WTC11 (cell line): ENCODE measurements around the gene ID2. TPM values are rescaled to one million over a fixed set of nuclear protein-coding genes. Genes with fewer than 3 reads are reported as not detected.
A peak's percentile ranks its signal among the peaks of the same experiment; 100 is the strongest.

Experiments
- ATAC-seq: fragments of 200-7000 bp; cut with Tn5 transposase; 2 replicates; pipeline ENCODE4 v1.10.0; 2021; ENCODE audit warnings: mild to moderate bottlenecking, moderate library complexity
- CTCF ChIA-PET: fragments of 300-600 bp; sonication (Branson Sonifier 250); formaldehyde crosslinking; loops from one replicate; lab custom pipeline; 2021; ENCODE audit warnings: antibody characterized with exemption; lab: Charles Lee
- POLR2A ChIA-PET: fragments of 350-600 bp; sonication (Branson Sonifier 250); formaldehyde crosslinking; loops from one replicate; lab custom pipeline; 2021; ENCODE audit warnings: antibody characterized with exemption; lab: Charles Lee
- DNase-seq: peaks from one replicate; pipeline ENCODE4 v3.0.0; 2021; ENCODE audit warnings: low spot score
- H3K27ac Mint-ChIP-seq: 2 replicates; pipeline ENCODE4 v1.8.0; 2021; ENCODE audit warnings: mixed read lengths
- H3K27me3 Mint-ChIP-seq: 2 replicates; pipeline ENCODE4 v1.8.0; 2021; ENCODE audit warnings: low read depth, mild to moderate bottlenecking, moderate library complexity, mixed read lengths
- H3K36me3 Mint-ChIP-seq: 2 replicates; pipeline ENCODE4 v1.8.0; 2021; ENCODE audit warnings: mixed read lengths
- H3K4me1 Mint-ChIP-seq: 2 replicates; pipeline ENCODE4 v1.8.0; 2022; ENCODE audit warnings: mixed read lengths
- H3K4me3 Mint-ChIP-seq: 2 replicates; pipeline ENCODE4 v1.8.0; 2021; ENCODE audit warnings: mild to moderate bottlenecking, moderate library complexity, mixed read lengths
- H3K9me3 Mint-ChIP-seq: 2 replicates; pipeline ENCODE4 v1.8.0; 2021; ENCODE audit warnings: mixed read lengths
- ATF1 ChIP-seq: sonication (generic); formaldehyde crosslinking; IDR thresholded peaks from 2 replicates; pipeline ENCODE4 v1.8.1; 2023; ENCODE audit warnings: mild to moderate bottlenecking, moderate library complexity, missing genetic modification reagents
- CREB1 ChIP-seq: sonication (generic); formaldehyde crosslinking; IDR thresholded peaks from 2 replicates; pipeline ENCODE4 v1.8.0; 2023; ENCODE audit warnings: mild to moderate bottlenecking, missing genetic modification reagents
- ELF4 ChIP-seq: sonication (generic); formaldehyde crosslinking; IDR thresholded peaks from 2 replicates; pipeline ENCODE4 v1.8.1; 2022; ENCODE audit warnings: low read depth, mild to moderate bottlenecking, moderate library complexity, missing genetic modification reagents
- EMX1 ChIP-seq: fragments of 250-450 bp; sonication (Bioruptor Pico); IDR thresholded peaks from 2 replicates; pipeline ENCODE4 v1.8.0; 2021; ENCODE audit warnings: mild to moderate bottlenecking
- FOXJ3 ChIP-seq: sonication (generic); formaldehyde crosslinking; IDR thresholded peaks from 2 replicates; pipeline ENCODE4 v1.9.0; 2021; ENCODE audit warnings: missing genetic modification reagents, mild to moderate bottlenecking, borderline replicate concordance
- GABPB1 ChIP-seq: sonication (generic); formaldehyde crosslinking; IDR thresholded peaks from 2 replicates; pipeline ENCODE4 v1.8.1; 2023; ENCODE audit warnings: mild to moderate bottlenecking, missing genetic modification reagents
- KAT7 ChIP-seq: sonication (generic); formaldehyde crosslinking; IDR thresholded peaks from 2 replicates; pipeline ENCODE4 v1.8.1; 2023; ENCODE audit warnings: missing genetic modification reagents, mild to moderate bottlenecking, borderline replicate concordance
- MXD4 ChIP-seq: fragments of 250-450 bp; sonication (Bioruptor Pico); IDR thresholded peaks from 2 replicates; pipeline ENCODE4 v1.8.0; 2021; ENCODE audit warnings: mild to moderate bottlenecking, moderate library complexity, borderline replicate concordance
- NFATC4 ChIP-seq: fragments of 250-450 bp; sonication (Bioruptor Pico); IDR thresholded peaks from 2 replicates; pipeline ENCODE4 v1.9.0; 2021; ENCODE audit warnings: mild to moderate bottlenecking
- NFYB ChIP-seq: sonication (generic); formaldehyde crosslinking; conservative IDR thresholded peaks from 2 replicates; pipeline ENCODE4 v1.8.0; 2022; ENCODE audit warnings: low read depth, missing genetic modification reagents
- NR2C2 ChIP-seq: sonication (generic); formaldehyde crosslinking; IDR thresholded peaks from 2 replicates; pipeline ENCODE4 v1.8.0; 2022; ENCODE audit warnings: mild to moderate bottlenecking, missing genetic modification reagents
- OVOL2 ChIP-seq: fragments of 250-450 bp; sonication (Bioruptor Pico); IDR thresholded peaks from 2 replicates; pipeline ENCODE4 v1.9.0; 2021; ENCODE audit warnings: mild to moderate bottlenecking, borderline replicate concordance
- SMAD3 ChIP-seq: sonication (generic); formaldehyde crosslinking; IDR thresholded peaks from 2 replicates; pipeline ENCODE4 v1.8.0; 2022; ENCODE audit warnings: missing genetic modification reagents, mild to moderate bottlenecking, borderline replicate concordance
- SMAD4 ChIP-seq: sonication (generic); formaldehyde crosslinking; IDR thresholded peaks from 2 replicates; pipeline ENCODE4 v1.8.0; 2022; ENCODE audit warnings: mild to moderate bottlenecking, missing genetic modification reagents
- TEAD1 ChIP-seq: sonication (generic); formaldehyde crosslinking; IDR thresholded peaks from 2 replicates; pipeline ENCODE4 v1.8.0; 2022; ENCODE audit warnings: mild to moderate bottlenecking, missing genetic modification reagents
- TEAD4 ChIP-seq: sonication (generic); formaldehyde crosslinking; IDR thresholded peaks from 2 replicates; pipeline ENCODE4 v1.8.0; 2022; ENCODE audit warnings: mild to moderate bottlenecking, missing genetic modification reagents
- ZNF396 ChIP-seq: fragments of 250-450 bp; sonication (Bioruptor Pico); IDR thresholded peaks from 2 replicates; pipeline ENCODE4 v1.8.0; 2021; ENCODE audit warnings: mild to moderate bottlenecking, moderate library complexity, borderline replicate concordance
- ZNF423 ChIP-seq: fragments of 250-450 bp; sonication (Bioruptor Pico); IDR thresholded peaks from 2 replicates; pipeline ENCODE4 v2.1.2; 2022; ENCODE audit warnings: mild to moderate bottlenecking, moderate library complexity
- total RNA-seq: library from RNA; stranded (reverse); gene quantifications from 3 replicates; pipeline ENCODE4 v1.2.3, GENCODE V29; 2021
- TF ChIP-seq, protein P1 (sequence below): sonication (generic); formaldehyde crosslinking; IDR thresholded peaks from 2 replicates; pipeline ENCODE4 v1.8.1; 2023; ENCODE audit warnings: mild to moderate bottlenecking, missing genetic modification reagents, moderate library complexity
- TF ChIP-seq, protein P2 (sequence below): sonication (generic); formaldehyde crosslinking; IDR thresholded peaks from 2 replicates; pipeline ENCODE4 v1.8.1; 2022; ENCODE audit warnings: low read depth, missing genetic modification reagents, borderline replicate concordance
- TF ChIP-seq, protein P3 (sequence below): sonication (generic); formaldehyde crosslinking; conservative IDR thresholded peaks from 2 replicates; pipeline ENCODE4 v1.8.1; 2022; ENCODE audit warnings: mild to moderate bottlenecking, missing genetic modification reagents
- TF ChIP-seq, protein P4 (sequence below): sonication (generic); formaldehyde crosslinking; IDR thresholded peaks from 2 replicates; pipeline ENCODE4 v1.8.0; 2022; ENCODE audit warnings: missing genetic modification reagents
- TF ChIP-seq, protein P5 (sequence below): sonication (generic); formaldehyde crosslinking; IDR thresholded peaks from 2 replicates; pipeline ENCODE4 v1.8.1; 2022; ENCODE audit warnings: mild to moderate bottlenecking, moderate library complexity, missing genetic modification reagents
- TF ChIP-seq, protein P6 (sequence below): sonication (generic); formaldehyde crosslinking; IDR thresholded peaks from 2 replicates; pipeline ENCODE4 v1.8.1; 2022; ENCODE audit warnings: mild to moderate bottlenecking, missing genetic modification reagents, moderate library complexity, borderline replicate concordance
- TF ChIP-seq, protein P7 (sequence below): sonication (generic); formaldehyde crosslinking; IDR thresholded peaks from 2 replicates; pipeline ENCODE4 v1.8.0; 2022; ENCODE audit warnings: mild to moderate bottlenecking, missing genetic modification reagents
- TF ChIP-seq, protein P8 (sequence below): sonication (generic); formaldehyde crosslinking; IDR thresholded peaks from 2 replicates; pipeline ENCODE4 v1.8.1; 2023; ENCODE audit warnings: mild to moderate bottlenecking, moderate library complexity, missing genetic modification reagents

The ID2 gene
- total RNA-seq, 1 experiment from 2014 or later, result 38.6 TPM

DNA sequence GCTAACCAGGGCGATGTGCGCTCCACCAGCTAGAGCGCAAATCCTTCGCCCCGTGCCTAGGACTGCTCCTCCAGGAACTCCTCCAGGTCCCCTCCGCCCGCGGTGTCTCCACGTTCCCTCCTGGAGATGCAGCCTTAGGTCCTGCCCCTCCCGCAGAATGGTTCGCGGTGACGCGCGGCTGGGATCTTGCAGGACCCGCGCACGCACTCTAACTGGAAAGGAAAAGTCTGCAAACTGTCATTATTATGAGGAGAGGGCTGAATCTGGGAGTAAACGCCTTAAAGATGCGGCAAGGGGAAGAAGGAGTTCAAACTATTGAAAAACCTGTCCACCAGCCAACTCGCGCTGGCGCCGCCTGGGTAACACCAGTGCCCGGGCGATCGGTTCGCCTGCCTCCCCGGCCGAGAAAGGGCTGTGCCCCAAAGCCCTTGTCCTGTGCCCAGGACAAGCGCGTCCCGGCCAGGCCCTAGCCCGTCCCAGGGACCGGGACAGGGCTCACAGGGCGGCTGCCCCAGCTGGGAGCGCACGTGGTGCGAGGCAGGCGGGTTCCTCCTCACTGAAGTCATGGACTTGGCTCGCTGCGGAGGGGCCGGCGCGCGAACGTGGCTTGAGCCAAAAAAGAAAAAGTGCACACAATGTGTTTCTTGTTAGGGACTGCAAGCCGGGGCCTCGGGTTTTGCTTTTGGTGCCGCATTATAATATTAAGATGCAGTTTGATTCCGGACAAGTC, 5.5 kb upstream of the ID2 start:
- ChIA-PET CTCF (interaction anchor here (1.5 to 2.5 kb wide), 5 partner anchors 17 to 92 kb away, joined by 4 to 13 read pairs (median 4); no protein-coding TSS in a partner anchor), POLR2A (no interaction called here)
- Mint-ChIP-seq H3K4me1 (peaks cover 38% of the 10 kb centered on the region), H3K9me3 (peaks cover 15% of the 10 kb centered on the region), H3K36me3 (peaks cover 18% of the 10 kb centered on the region), H3K27me3 (peaks cover 57% of the 10 kb centered on the region), H3K4me3 (peak overlapping the region; percentile 70), H3K27ac (no peak overlapping the region; the same call in 1 of the 2 replicates)
- ATAC-seq (peak; percentile 7), DNase-seq (peak; percentile 48)
- TF ChIP-seq, protein P1, sequence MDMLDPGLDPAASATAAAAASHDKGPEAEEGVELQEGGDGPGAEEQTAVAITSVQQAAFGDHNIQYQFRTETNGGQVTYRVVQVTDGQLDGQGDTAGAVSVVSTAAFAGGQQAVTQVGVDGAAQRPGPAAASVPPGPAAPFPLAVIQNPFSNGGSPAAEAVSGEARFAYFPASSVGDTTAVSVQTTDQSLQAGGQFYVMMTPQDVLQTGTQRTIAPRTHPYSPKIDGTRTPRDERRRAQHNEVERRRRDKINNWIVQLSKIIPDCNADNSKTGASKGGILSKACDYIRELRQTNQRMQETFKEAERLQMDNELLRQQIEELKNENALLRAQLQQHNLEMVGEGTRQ (CRISPR knock-in tag), result peak; percentile 60
- TF ChIP-seq FOXJ3 (CRISPR knock-in tag) (no peak), SMAD3 (CRISPR knock-in tag) (no peak), TEAD4 (CRISPR knock-in tag) (no peak), EMX1 (CRISPR knock-in tag) (no peak), ZNF396 (CRISPR knock-in tag) (no peak), ATF1 (CRISPR knock-in tag) (no peak), MXD4 (CRISPR knock-in tag) (no peak), NR2C2 (CRISPR knock-in tag) (no peak), GABPB1 (no peak), OVOL2 (CRISPR knock-in tag) (no peak), SMAD4 (CRISPR knock-in tag) (no peak), CREB1 (CRISPR knock-in tag) (no peak), NFATC4 (no peak), ELF4 (CRISPR knock-in tag) (no peak), KAT7 (CRISPR knock-in tag) (no peak), TEAD1 (CRISPR knock-in tag) (peak; percentile 14; the same call in 1 of the 2 replicates), NFYB (CRISPR knock-in tag) (no peak), ZNF423 (CRISPR knock-in tag) (no peak)
- TF ChIP-seq, protein P2, sequence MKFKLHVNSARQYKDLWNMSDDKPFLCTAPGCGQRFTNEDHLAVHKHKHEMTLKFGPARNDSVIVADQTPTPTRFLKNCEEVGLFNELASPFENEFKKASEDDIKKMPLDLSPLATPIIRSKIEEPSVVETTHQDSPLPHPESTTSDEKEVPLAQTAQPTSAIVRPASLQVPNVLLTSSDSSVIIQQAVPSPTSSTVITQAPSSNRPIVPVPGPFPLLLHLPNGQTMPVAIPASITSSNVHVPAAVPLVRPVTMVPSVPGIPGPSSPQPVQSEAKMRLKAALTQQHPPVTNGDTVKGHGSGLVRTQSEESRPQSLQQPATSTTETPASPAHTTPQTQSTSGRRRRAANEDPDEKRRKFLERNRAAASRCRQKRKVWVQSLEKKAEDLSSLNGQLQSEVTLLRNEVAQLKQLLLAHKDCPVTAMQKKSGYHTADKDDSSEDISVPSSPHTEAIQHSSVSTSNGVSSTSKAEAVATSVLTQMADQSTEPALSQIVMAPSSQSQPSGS (CRISPR knock-in tag), result no peak
- TF ChIP-seq, protein P3, sequence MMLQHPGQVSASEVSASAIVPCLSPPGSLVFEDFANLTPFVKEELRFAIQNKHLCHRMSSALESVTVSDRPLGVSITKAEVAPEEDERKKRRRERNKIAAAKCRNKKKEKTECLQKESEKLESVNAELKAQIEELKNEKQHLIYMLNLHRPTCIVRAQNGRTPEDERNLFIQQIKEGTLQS, result no peak
- TF ChIP-seq, protein P4, sequence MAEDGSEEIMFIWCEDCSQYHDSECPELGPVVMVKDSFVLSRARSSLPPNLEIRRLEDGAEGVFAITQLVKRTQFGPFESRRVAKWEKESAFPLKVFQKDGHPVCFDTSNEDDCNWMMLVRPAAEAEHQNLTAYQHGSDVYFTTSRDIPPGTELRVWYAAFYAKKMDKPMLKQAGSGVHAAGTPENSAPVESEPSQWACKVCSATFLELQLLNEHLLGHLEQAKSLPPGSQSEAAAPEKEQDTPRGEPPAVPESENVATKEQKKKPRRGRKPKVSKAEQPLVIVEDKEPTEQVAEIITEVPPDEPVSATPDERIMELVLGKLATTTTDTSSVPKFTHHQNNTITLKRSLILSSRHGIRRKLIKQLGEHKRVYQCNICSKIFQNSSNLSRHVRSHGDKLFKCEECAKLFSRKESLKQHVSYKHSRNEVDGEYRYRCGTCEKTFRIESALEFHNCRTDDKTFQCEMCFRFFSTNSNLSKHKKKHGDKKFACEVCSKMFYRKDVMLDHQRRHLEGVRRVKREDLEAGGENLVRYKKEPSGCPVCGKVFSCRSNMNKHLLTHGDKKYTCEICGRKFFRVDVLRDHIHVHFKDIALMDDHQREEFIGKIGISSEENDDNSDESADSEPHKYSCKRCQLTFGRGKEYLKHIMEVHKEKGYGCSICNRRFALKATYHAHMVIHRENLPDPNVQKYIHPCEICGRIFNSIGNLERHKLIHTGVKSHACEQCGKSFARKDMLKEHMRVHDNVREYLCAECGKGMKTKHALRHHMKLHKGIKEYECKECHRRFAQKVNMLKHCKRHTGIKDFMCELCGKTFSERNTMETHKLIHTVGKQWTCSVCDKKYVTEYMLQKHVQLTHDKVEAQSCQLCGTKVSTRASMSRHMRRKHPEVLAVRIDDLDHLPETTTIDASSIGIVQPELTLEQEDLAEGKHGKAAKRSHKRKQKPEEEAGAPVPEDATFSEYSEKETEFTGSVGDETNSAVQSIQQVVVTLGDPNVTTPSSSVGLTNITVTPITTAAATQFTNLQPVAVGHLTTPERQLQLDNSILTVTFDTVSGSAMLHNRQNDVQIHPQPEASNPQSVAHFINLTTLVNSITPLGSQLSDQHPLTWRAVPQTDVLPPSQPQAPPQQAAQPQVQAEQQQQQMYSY (CRISPR knock-in tag), result no peak
- TF ChIP-seq, protein P5, sequence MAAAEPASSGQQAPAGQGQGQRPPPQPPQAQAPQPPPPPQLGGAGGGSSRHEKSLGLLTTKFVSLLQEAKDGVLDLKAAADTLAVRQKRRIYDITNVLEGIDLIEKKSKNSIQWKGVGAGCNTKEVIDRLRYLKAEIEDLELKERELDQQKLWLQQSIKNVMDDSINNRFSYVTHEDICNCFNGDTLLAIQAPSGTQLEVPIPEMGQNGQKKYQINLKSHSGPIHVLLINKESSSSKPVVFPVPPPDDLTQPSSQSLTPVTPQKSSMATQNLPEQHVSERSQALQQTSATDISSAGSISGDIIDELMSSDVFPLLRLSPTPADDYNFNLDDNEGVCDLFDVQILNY (CRISPR knock-in tag), result 0 out of 2 replicates have a peak, but pooled peaks have one; percentile 31
- TF ChIP-seq, protein P6, sequence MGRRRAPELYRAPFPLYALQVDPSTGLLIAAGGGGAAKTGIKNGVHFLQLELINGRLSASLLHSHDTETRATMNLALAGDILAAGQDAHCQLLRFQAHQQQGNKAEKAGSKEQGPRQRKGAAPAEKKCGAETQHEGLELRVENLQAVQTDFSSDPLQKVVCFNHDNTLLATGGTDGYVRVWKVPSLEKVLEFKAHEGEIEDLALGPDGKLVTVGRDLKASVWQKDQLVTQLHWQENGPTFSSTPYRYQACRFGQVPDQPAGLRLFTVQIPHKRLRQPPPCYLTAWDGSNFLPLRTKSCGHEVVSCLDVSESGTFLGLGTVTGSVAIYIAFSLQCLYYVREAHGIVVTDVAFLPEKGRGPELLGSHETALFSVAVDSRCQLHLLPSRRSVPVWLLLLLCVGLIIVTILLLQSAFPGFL (CRISPR knock-in tag), result no peak
- TF ChIP-seq, protein P7, sequence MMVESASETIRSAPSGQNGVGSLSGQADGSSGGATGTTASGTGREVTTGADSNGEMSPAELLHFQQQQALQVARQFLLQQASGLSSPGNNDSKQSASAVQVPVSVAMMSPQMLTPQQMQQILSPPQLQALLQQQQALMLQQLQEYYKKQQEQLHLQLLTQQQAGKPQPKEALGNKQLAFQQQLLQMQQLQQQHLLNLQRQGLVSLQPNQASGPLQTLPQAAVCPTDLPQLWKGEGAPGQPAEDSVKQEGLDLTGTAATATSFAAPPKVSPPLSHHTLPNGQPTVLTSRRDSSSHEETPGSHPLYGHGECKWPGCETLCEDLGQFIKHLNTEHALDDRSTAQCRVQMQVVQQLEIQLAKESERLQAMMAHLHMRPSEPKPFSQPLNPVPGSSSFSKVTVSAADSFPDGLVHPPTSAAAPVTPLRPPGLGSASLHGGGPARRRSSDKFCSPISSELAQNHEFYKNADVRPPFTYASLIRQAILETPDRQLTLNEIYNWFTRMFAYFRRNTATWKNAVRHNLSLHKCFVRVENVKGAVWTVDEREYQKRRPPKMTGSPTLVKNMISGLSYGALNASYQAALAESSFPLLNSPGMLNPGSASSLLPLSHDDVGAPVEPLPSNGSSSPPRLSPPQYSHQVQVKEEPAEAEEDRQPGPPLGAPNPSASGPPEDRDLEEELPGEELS (CRISPR knock-in tag), result no peak
- TF ChIP-seq, protein P8, sequence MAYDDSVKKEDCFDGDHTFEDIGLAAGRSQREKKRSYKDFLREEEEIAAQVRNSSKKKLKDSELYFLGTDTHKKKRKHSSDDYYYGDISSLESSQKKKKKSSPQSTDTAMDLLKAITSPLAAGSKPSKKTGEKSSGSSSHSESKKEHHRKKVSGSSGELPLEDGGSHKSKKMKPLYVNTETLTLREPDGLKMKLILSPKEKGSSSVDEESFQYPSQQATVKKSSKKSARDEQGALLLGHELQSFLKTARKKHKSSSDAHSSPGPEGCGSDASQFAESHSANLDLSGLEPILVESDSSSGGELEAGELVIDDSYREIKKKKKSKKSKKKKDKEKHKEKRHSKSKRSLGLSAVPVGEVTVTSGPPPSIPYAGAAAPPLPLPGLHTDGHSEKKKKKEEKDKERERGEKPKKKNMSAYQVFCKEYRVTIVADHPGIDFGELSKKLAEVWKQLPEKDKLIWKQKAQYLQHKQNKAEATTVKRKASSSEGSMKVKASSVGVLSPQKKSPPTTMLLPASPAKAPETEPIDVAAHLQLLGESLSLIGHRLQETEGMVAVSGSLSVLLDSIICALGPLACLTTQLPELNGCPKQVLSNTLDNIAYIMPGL (CRISPR knock-in tag), result no peak
